Measurements from ENCODE around the gene HLA-G. TPM values are rescaled to one million over a fixed set of nuclear protein-coding genes. Genes with fewer than 3 reads are reported as not detected.

HLA-G gene
- total and polyA plus RNA-seq, 9 of the 15 experiments (the other 6 are each of a cell fraction or from before 2014, with no cell fraction given), result 0.13 TPM; not detected in 8

DNA sequence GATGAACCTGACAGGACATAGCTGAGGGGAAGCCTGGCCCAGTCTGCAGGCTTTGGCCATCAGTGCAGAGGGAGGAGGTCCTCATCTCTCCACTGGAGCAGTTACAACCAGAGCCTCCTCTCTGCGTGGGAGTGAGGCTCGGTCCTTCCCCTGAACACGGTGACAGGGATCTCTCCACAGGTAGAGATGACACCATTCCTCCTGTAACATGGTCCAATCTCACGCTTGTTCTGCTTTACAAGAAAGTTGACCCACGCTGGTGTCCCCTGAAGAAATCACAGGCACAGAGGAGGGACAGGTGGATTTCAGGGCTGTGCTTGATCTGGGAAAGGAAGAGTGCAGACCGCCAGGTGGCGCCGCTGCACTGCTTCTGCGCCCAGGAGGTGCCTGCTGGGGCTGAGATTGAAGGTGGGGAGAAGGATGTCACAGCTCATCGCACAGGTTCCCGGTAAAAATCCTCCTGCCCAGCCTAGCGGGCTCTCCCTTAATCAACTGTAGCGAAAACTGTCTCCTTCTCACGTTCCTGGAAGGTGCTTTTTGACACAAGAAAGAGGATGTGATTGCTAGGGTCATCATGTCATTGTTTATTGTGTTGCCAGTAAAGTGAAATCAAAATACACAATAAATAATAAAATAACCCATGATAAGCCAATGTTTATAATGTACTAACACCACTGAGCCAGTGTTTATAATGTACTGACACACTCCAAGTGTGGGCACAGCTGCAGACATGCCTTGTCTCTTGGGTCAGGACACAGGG lies 20.4 kb downstream of the HLA-G start:
- no TSS peak for BruUV-seq (replicated peaks)
- ATAC-seq, result peak; percentile 97
- no peaks in the 10 kb centered on the region for H3K9me1 ChIP-seq (ENCODE audit: control insufficient read depth, insufficient read depth, low read length)
- POLR2A ChIA-PET, result no interaction called here
- CTCF ChIA-PET (ENCODE audit: low intra/inter-chr PET ratio), result interaction anchor here (0.6 to 3.8 kb wide), 7 partner anchors 130 to 283 kb away, joined by 3 to 75 read pairs (median 4); no protein-coding TSS in a partner anchor
- in situ Hi-C loops (cut with MboI) (loop anchor here (5.0 to 25.0 kb wide), 3 partner anchors 111 to 324 kb away; no protein-coding TSS in a partner anchor), intact Hi-C loops (cut with micrococcal nuclease) (loop anchor here (1.0 to 10.0 kb wide), 5 partner anchors 119 to 323 kb away; no protein-coding TSS in a partner anchor)
- H3K4me3 ChIP-seq, result no peak overlapping the region
- no peak overlapping the region for H3K27ac ChIP-seq (ENCODE audit: extremely low read depth, low read depth, low read length)
- no peaks in the 10 kb centered on the region for H3K36me3 ChIP-seq (ENCODE audit: control insufficient read depth, insufficient read depth, low read length)
- peak; percentile 70 to 83 (median 76) for DNase-seq (ENCODE audit: extremely low read depth in 1 of 4, low spot score in 3 of 4)
- 0 out of 2 replicates have a peak, but pooled peaks cover 1% of the 10 kb centered on the region for H4K20me1 ChIP-seq (replicated peaks; ENCODE audit: control insufficient read depth, insufficient read depth, low read length)
- peaks cover 0 to 6% of the 10 kb centered on the region in 2 experiments; a peak in 2 of 5 replicates for H3K4me1 ChIP-seq (replicated peaks in 1 of 2; ENCODE audit: control insufficient read depth in 2 of 2, insufficient read depth in 2 of 2, low read length in 2 of 2)
- no peaks in the 10 kb centered on the region for H3K79me2 ChIP-seq (ENCODE audit: control insufficient read depth, insufficient read depth, low read length)
- no peak overlapping the region for H3K4me2 ChIP-seq (ENCODE audit: insufficient read depth, low read length)
- H3K9me3 ChIP-seq (replicated peaks; ENCODE audit: control insufficient read depth, insufficient read depth, low read depth, low read length), result no peaks in the 10 kb centered on the region; the same call in 1 of the 2 replicates
- FAIRE-seq, result peak; percentile 92
- H3K27me3 ChIP-seq (ENCODE audit: control insufficient read depth in 2 of 2, insufficient read depth in 2 of 2, low read length in 2 of 2), result peaks cover 2 to 21% of the 10 kb centered on the region in 2 experiments; a peak in 3 of 5 replicates
- H3K9ac ChIP-seq (ENCODE audit: insufficient read depth in 1 of 2, low read depth in 2 of 2, low read length in 2 of 2), result no peak overlapping the region
- 1% methylated on average over 14 of the region's 14 CpGs for WGBS (ENCODE audit: insufficient coverage, low coverage, missing lambda C conversion rate)
- no peak overlapping the region for H2AFZ ChIP-seq (ENCODE audit: low read depth, low read length)
- TF ChIP-seq, protein P1, sequence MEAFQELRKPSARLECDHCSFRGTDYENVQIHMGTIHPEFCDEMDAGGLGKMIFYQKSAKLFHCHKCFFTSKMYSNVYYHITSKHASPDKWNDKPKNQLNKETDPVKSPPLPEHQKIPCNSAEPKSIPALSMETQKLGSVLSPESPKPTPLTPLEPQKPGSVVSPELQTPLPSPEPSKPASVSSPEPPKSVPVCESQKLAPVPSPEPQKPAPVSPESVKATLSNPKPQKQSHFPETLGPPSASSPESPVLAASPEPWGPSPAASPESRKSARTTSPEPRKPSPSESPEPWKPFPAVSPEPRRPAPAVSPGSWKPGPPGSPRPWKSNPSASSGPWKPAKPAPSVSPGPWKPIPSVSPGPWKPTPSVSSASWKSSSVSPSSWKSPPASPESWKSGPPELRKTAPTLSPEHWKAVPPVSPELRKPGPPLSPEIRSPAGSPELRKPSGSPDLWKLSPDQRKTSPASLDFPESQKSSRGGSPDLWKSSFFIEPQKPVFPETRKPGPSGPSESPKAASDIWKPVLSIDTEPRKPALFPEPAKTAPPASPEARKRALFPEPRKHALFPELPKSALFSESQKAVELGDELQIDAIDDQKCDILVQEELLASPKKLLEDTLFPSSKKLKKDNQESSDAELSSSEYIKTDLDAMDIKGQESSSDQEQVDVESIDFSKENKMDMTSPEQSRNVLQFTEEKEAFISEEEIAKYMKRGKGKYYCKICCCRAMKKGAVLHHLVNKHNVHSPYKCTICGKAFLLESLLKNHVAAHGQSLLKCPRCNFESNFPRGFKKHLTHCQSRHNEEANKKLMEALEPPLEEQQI (IDR thresholded peaks at IDR 0.05), result no peak
- TF ChIP-seq NFIC (IDR thresholded peaks at IDR 0.05) (0 out of 2 replicates have a peak, but pooled peaks have one; percentile 5), EGR1 (conservative IDR thresholded peaks at IDR 0.05) (peak; percentile 48), KDM1A (IDR thresholded peaks at IDR 0.05) (peak; percentile 77 to 84; a peak in 3 of 4 replicates), CC2D1A (IDR thresholded peaks at IDR 0.05) (peak; percentile 89), RCOR1 (IDR thresholded peaks at IDR 0.05; ENCODE audit: borderline replicate concordance in 1 of 2, low read depth in 2 of 2, low read length in 2 of 2) (peak; percentile 18 to 90; a peak in 3 of 4 replicates), CREM (IDR thresholded peaks at IDR 0.05; ENCODE audit: low read depth) (0 out of 2 replicates have a peak, but pooled peaks have one; percentile 27), HDAC1 (IDR thresholded peaks at IDR 0.05) (no peak), SRSF9 (IDR thresholded peaks at IDR 0.05; ENCODE audit: borderline replicate concordance, low read depth, low read length) (no peak), MAFG (tag; conservative IDR thresholded peaks at IDR 0.05) (no peak), GATAD2A (IDR thresholded peaks at IDR 0.05) (no peak), ARID2 (IDR thresholded peaks at IDR 0.05) (peak; percentile 98), NONO (IDR thresholded peaks at IDR 0.05; ENCODE audit: low read depth in 2 of 2, low read length in 1 of 2) (no peak), PHF21A (IDR thresholded peaks at IDR 0.05; ENCODE audit: borderline replicate concordance, low read depth) (peak; percentile 73; the same call in 1 of the 2 replicates), ZFP36 (IDR thresholded peaks at IDR 0.05; ENCODE audit: low read depth, low read length, partially characterized antibody) (peak; percentile 12)
- TF ChIP-seq, protein P2, sequence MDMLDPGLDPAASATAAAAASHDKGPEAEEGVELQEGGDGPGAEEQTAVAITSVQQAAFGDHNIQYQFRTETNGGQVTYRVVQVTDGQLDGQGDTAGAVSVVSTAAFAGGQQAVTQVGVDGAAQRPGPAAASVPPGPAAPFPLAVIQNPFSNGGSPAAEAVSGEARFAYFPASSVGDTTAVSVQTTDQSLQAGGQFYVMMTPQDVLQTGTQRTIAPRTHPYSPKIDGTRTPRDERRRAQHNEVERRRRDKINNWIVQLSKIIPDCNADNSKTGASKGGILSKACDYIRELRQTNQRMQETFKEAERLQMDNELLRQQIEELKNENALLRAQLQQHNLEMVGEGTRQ (CRISPR knock-in tag; IDR thresholded peaks at IDR 0.05), result no peak
- TF ChIP-seq, protein P3, sequence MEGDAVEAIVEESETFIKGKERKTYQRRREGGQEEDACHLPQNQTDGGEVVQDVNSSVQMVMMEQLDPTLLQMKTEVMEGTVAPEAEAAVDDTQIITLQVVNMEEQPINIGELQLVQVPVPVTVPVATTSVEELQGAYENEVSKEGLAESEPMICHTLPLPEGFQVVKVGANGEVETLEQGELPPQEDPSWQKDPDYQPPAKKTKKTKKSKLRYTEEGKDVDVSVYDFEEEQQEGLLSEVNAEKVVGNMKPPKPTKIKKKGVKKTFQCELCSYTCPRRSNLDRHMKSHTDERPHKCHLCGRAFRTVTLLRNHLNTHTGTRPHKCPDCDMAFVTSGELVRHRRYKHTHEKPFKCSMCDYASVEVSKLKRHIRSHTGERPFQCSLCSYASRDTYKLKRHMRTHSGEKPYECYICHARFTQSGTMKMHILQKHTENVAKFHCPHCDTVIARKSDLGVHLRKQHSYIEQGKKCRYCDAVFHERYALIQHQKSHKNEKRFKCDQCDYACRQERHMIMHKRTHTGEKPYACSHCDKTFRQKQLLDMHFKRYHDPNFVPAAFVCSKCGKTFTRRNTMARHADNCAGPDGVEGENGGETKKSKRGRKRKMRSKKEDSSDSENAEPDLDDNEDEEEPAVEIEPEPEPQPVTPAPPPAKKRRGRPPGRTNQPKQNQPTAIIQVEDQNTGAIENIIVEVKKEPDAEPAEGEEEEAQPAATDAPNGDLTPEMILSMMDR (IDR thresholded peaks at IDR 0.05 in 2 of 3, conservative IDR thresholded peaks at IDR 0.05 in 1 of 3; ENCODE audit: insufficient read depth in 2 of 3, low read depth in 1 of 3, low read length in 3 of 3), result peak; percentile 92 to 96 (median 95)
